GM19099 (cell line): ENCODE measurements around the gene CEP76.

Experiments
- POLR2A ChIP-seq: IDR thresholded peaks from 3 replicates; pipeline ENCODE4 v1.6.1; 2011; ENCODE audit warnings: low read depth; ENCODE audit not compliant: insufficient read length; ENCODE audit errors: extremely low read depth

The CEP76 gene

DNA sequence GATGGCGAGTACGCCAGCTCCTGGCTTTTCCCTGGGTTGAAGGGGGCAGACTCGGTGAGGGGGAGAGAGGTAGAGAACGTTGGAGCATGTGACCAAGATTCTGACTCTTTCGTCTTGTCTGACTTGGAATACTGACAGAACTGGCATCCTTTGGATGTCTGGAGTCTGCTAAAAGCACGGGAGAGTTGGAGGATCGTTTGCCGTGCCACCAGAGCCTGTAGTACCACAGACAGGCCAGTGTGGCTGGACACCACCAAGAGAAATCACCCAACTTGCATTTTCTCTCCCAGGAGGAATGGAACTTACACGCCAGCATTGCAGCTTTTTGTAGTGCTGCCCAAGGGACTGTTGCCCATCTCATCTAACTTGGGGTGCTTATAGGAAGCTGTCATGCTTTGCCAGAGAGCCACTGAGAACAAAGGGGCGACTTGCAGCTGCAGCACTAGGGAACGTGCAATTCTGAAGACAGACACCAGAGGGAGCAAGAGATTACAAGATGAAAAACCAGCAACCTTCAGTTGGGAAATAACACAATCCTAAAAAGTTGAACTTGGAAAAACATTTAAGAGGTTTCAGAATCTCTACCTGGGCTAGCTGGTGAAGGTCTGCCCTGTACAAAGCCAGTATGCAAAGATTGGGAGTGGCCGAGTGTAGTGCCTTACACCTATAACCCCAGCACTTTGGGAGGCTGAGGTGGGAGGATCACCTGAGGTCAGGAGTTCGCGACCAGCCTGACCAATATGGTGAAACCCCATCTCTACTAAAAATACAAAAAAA, 24.4 kb upstream of the CEP76 start:
- TF ChIP-seq POLR2A: no peak

DNA sequence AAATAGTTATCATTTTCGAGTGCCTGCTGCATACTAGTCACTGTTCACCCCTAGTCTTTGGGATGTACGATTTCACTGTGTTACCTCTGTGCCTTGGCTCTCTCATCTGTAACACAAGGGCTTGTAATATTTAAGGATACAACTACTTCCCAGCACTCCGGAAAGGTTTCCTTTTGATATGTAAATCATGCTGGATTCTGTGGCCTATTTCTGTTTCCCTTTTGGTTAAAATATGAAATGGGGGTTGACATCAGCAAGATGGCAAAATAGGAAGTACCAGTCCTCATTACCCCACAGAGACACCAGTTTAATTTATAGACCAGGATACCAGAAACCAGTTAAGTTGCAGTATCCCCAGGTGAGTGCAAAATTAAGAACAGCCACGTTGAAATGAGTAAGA, 23.8 kb upstream of the CEP76 start:
- no peak for TF ChIP-seq POLR2A

DNA sequence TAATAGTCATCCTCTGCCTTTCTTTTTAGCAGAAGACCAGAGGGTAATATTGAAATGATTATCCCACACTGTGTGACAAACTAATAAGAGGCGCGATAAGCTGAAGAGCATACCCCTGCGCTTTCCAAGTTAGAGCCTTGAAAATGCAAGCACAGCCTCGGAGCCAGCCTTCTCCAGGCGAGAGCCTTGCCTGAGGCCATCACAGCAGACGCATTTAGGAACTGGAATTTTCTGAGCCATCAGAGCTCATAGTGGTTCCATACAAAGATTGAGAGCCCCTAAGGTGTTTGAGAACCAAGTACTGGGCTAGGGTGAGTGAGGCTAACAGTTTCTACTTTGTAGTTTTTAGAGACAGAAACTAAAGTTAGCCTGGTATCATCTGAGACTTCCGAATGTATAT, 20.2 kb upstream of the CEP76 start:
- TF ChIP-seq POLR2A: no peak

DNA sequence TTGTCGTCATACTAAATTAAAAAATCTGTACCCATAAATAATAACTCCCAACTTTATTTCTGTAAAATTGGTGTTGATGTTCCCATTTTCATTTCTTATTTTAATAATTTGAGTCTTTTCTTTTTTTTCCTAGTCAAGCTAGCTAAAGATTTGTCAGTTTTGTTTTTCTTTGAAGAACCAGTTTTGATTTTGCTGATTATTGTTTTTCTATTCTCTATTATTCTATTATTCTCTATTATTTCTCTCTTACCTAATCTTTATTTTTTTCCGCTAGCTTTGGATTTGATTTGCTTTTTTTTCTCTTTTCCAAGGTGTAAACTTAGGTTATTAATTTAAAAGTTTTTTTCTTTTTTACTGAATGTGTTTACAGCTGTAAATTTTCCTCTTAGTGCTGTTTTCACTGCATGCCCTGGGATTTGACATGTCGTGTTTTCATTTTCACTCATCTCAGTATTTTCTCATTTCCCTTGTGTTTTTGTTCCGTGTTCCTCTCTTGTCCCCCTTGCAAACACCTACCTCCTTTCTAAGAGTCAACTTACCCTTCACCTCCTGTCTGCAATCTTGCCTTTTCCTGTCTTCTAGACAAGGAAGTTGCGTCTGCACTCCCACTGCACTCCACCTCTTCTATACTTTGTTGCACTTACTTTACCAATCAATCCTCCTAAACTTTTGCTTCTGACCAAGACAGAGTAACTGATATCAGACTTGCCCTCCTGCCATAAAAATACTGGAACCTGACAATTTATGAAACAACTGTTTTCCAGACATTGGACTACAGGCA, 19.2 kb upstream of the CEP76 start:
- no peak for TF ChIP-seq POLR2A

DNA sequence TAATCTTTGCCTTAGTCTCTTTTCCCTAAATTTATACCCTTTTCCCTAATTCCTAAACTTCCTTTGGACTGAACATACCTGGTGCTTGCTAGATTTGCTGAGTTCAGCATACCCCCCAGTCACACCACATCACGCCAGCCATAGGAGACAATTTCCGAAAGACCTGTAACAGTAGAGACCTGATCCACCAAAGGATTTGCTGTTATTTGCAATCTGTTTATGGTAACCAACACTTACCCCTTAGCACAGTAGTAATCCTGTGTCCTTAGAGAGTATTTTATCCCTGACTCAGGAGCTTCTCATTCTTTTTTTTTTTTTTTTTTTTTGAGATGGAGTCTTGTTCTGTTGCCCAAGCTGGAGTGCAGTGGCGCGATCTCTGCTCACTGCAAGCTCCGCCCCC, 8.9 kb upstream of the CEP76 start:
- TF ChIP-seq POLR2A: no peak

DNA sequence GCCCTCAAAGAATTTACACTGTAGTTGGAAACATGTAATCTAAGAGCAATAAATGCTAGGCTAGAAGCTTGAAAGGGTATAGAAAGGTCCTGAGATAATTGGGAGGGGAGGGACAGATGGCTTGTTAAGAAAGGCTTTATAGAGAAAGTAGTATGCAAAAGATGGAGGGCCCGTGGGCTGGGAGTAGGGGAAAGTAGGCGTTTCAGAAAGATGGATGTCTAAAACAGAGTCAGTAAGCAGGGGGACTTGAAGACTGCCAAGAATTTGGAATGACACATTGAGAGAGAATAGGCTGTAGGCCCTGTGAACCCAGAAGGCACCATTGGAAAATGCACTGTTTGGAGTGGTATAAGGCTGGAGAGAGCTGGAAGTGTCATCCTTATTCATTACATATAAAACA, 1.1 kb upstream of the CEP76 start:
- TF ChIP-seq POLR2A: no peak

DNA sequence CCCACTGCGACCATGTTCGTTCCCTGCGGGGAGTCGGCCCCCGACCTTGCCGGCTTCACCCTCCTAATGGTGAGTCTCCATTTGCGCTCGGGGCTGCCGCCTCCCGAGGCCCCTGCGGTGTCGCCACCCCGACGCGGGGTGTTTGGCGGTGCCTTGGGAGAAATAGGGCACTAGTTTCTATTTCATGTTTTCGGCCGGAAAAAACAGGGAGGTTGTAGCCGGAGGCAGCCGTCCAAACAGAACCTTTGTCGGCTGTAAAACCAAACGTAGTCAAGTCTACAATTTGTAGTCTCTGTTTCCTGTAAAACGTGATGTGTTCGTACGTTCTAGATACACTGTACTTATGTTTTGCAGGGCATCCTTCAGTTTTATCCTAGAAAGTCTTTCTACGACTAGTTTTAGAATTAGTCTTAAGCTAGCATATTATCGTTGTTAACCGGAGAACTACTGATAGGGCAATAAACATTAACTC, 609 bp upstream of the CEP76 start:
- no peak for TF ChIP-seq POLR2A

DNA sequence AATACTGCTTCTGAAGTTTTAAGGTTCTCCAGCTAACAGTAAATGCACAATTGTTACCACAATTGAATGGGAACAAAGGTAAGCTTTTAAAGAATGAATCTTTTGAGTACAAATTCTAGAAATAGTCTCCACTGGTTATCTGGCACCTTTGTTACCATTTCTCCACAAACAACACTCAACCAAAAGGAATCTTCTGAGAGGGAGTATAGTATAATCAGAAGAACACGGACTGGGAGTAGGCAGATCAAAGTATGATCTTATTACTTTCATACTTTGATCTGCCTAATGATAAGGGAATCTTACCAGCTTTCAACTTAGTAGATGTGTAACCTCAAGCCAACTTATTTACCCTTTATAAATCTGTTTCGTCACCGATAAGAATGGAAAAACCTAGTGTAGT, 1.4 kb downstream of the CEP76 start:
- TF ChIP-seq POLR2A: no peak

DNA sequence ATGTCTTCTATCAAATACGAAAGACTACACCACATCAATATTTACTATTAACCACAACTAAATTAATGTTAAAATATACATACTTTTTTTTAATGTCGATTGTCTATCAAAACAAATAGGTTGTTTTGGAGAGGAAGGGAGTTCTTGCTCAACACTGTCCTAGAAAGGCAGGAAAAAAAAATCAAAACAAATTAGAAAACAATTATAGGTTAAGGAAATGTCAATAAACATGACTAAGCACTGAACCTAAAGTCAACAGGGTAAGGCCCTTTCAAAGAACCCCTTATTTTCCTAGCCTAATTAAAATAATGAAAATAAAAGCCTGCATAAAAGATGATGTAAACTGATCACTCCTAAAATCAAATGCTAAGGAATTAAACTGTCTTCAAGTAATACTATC, 2.8 kb downstream of the CEP76 start:
- no peak for TF ChIP-seq POLR2A

DNA sequence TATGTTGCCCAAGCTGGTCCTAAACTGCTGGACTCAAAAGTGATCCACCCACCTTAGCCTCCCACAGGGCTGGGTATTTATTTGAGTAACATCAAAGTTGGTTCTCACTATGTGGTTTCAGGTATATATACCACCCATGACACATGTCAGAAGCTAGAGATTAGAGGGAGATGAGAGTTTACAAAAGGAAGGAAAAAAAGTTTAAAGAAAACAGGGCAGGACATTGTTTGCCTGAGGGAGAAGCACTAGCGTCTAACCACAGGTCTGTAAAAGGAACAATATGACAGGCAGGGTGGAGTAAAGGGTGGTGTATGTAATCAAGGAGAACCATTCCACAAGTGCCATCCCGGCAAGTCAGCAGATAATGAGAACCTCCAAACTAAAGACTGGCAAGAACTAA, 8.5 kb downstream of the CEP76 start:
- no peak for TF ChIP-seq POLR2A

DNA sequence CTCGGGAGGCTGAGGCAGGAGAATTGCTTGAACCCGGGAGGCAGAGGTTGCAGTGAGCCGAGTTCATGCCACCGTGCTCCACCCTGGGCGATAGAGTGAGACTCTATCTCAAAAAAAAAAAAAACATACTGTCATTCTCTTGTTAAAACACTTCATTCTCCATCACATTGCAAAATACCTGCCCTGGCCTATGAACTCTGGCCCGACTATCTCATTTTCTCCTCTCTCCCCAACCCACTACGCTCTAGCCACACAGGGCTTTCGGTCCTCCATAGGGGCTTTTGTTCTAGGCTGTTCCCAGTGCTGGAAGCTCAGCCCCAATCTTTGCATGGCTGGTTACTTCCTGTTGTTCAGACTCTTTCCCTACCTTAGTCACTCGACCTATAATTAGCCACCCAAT, 10.3 kb downstream of the CEP76 start:
- TF ChIP-seq POLR2A: no peak

DNA sequence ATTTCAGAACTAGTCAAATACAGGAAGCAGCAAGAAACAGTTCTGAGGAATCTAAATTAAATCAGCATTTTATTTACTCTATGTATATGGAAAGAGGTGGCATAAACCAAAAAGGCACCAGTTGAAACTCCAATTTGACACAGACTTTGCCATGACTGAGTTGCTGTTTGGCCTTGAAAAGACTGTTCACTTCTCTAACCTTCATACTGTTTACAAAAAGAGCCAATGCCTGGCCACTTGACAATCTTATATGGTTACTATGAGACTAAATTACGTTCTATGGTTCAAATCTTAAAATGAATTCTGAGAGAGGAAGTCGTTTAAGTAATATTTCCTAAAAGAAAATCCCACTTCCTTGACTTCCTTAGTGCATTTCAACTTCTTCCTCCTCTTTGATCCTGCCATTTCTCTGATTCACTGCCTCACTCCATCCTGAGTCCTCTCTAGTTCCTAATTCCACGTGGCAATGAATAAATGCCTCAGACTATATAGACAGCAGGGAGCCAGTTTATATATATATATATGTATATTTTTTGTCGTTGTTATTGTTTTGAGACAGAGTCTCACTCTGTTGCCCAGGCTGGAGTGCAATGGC, 13.2 kb downstream of the CEP76 start:
- TF ChIP-seq POLR2A: no peak

DNA sequence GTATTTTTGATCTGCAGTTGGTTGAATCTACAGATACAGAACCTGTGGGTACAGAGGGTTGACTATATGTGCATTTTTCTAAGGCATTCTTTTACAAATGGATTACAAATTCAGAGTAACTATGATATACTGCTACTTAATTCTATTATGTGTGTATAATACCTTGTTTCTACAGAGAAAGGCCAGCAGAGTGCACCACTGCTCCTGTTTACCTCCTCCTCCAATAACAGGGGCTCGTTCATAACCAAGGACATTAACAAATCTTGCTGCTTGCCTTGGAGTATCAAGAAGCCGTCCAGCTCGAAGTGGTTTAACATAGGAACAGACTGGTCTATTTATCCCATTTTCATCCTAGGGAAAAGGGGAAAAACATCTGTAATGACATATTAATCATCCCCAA, 16.4 kb downstream of the CEP76 start:
- no peak for TF ChIP-seq POLR2A

DNA sequence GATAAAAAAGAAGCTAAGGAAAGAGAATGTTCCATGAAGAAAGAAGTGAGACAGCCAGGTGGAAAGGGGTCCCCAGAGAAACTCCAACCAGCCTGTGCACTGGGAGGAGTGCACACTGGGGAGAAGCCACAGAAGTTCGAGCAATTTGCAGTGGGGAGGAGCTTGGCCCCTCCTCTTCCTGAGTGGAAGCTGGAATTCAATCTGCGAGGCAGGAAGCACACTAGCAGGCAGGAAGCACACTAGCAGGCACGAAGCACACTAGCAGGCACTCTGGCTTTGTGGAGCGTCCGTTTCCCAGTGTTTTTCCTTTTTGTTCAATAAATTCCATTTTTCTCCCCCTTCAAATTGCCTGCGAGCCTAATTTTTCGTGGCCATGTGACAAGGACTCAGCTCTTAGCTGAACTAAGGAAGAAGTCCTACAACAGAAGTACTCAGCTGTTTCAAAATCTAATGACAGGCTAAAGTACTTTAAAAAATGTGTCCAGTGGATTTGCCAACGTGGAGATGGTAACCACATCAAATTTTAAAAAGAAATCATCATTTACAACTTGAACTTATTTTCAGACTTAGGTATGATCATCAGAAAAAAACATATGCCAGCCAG, 23.2 kb downstream of the CEP76 start:
- TF ChIP-seq POLR2A: no peak

DNA sequence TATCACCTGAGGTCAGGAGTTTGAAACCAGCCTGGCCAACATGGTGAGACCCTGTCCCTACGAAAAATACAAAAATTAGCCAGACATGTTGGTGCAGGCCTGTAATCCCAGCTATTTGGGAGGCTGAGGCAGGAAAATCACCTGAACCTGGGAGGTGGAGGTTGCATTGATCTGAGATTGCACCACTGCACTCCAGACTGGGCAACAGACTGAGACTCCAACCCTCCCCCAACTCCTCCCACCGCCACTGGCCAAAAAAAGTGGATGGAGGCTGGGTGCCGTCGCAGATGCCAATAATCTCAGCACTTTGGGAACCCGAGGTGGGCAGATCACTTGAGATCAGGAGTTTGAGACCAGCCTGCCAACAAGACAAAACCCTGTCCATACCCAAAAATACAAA, 34.5 kb downstream of the CEP76 start:
- no peak for TF ChIP-seq POLR2A
